Body of pancreas (tissue), 4 donors: ENCODE measurements around the gene RHBDF2.

Source experiments
- POLR2A ChIP-seq, 3 donors: fragments of 450-650 bp; IDR thresholded peaks; one replicate each; pipeline ENCODE4 v1.6.1; 2016; ENCODE audit warnings: antibody characterized with exemption in 3 of 3, mild to moderate bottlenecking in 2 of 3
- TF ChIP-seq, protein P1 (sequence below), 7 experiments: fragments of 450-650 bp in 4 of 7; fragments of 200-600 bp in 3 of 7; sonication (generic) in 3 of 7; IDR thresholded peaks; one replicate each; pipeline ENCODE4 v1.5.1; 2016 to 2019; ENCODE audit warnings: antibody characterized with exemption in 7 of 7

DNA sequence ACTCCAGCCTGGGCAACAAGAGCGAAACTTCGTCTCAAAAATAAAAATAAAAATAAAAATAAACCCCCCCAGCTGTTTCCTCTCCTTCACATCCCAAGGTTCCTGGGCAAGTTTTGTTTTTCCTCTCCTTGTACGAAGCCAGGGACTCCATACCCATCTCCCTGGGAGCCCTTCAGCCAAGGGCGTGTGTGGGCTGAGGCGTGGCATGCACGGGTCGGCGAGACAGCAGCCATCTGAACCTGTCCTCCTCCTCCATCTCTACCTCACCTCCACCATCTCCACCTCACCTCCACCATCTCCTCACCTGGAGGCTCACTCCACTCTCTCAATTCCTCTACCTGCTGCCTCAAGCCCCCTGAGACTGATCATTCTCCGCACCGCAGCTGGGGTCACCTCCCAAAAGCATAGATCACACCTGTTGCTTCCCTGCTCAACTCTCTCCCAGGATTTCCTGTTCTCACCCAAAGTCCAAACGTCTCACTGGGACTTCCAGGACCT is 16.9 kb downstream of the RHBDF2 start:
- TF ChIP-seq, protein P1, sequence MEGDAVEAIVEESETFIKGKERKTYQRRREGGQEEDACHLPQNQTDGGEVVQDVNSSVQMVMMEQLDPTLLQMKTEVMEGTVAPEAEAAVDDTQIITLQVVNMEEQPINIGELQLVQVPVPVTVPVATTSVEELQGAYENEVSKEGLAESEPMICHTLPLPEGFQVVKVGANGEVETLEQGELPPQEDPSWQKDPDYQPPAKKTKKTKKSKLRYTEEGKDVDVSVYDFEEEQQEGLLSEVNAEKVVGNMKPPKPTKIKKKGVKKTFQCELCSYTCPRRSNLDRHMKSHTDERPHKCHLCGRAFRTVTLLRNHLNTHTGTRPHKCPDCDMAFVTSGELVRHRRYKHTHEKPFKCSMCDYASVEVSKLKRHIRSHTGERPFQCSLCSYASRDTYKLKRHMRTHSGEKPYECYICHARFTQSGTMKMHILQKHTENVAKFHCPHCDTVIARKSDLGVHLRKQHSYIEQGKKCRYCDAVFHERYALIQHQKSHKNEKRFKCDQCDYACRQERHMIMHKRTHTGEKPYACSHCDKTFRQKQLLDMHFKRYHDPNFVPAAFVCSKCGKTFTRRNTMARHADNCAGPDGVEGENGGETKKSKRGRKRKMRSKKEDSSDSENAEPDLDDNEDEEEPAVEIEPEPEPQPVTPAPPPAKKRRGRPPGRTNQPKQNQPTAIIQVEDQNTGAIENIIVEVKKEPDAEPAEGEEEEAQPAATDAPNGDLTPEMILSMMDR (IDR thresholded peaks at IDR 0.05) = no peak
- no peak for TF ChIP-seq POLR2A (IDR thresholded peaks at IDR 0.05)
